HG03460 (cell line): ENCODE measurements around the gene TBC1D17.

Source experiments
- ATAC-seq: cut with Tn5 transposase; IDR thresholded peaks from one replicate; pipeline ENCODE4 v1.9.1; 2021; ENCODE audit not compliant: unreplicated experiment

The TBC1D17 gene

GRCh38 chr19:49933643-49934042, 56.1 kb downstream of the TBC1D17 start:
- ATAC-seq, result no peak

GRCh38 chr19:49936549-49936948, 59.0 kb downstream of the TBC1D17 start:
- ATAC-seq, result no peak

- no peak for ATAC-seq
These were observed 60.4 kb downstream of the TBC1D17 start for GRCh38 chr19:49937750-49938381.
